ENCODE results near the gene SLU7.

DNA sequence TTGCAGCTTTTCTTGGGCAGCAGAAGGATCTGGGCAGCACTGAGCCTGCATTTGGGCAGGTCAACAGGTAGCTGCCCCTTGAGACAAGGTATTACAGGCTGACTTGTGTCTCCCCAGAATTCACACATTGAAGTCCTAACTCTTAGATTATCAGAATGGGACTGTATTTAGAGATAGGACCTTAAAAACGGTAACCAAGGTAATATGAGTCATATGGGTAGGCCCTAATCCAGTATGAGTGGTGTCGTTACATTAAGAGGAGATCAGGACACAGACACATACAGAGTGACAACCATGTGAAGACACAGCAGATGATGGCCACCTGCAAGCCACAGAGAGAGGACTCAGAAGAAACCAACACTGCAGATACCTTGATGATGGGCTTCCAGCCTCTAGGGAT, 51.6 kb downstream of the SLU7 start:
- TF ChIP-seq, protein P1, sequence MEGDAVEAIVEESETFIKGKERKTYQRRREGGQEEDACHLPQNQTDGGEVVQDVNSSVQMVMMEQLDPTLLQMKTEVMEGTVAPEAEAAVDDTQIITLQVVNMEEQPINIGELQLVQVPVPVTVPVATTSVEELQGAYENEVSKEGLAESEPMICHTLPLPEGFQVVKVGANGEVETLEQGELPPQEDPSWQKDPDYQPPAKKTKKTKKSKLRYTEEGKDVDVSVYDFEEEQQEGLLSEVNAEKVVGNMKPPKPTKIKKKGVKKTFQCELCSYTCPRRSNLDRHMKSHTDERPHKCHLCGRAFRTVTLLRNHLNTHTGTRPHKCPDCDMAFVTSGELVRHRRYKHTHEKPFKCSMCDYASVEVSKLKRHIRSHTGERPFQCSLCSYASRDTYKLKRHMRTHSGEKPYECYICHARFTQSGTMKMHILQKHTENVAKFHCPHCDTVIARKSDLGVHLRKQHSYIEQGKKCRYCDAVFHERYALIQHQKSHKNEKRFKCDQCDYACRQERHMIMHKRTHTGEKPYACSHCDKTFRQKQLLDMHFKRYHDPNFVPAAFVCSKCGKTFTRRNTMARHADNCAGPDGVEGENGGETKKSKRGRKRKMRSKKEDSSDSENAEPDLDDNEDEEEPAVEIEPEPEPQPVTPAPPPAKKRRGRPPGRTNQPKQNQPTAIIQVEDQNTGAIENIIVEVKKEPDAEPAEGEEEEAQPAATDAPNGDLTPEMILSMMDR (IDR thresholded peaks at IDR 0.05): no peak
- TF ChIP-seq EZH2 (IDR thresholded peaks at IDR 0.05) (no peak), EZH2phosphoT487 (IDR thresholded peaks at IDR 0.05) (no peak)
